HEK293T (cell line): ENCODE results near the gene SHF.

Experiments used
- CTCF ChIA-PET: fragments of 350-600 bp; formaldehyde crosslinking; extraction: SDS; loops from one replicate; lab custom pipeline; 2021; ENCODE audit warnings: antibody characterized with exemption, inconsistent platforms; lab: Yijun Ruan, JAX
- POLR2A ChIA-PET: fragments of 350-600 bp; formaldehyde crosslinking; extraction: SDS; loops from one replicate; lab custom pipeline; 2020; ENCODE audit warnings: antibody characterized with exemption, inconsistent platforms; lab: Yijun Ruan, JAX
- DNase-seq: peaks from one replicate; pipeline ENCODE4 v3.0.0; 2012; ENCODE audit warnings: mixed read lengths; ENCODE audit errors: extremely low spot score
- ARNT ChIP-seq: fragments of 450-650 bp; IDR thresholded peaks from 2 replicates; pipeline ENCODE4 v1.6.1; 2017; ENCODE audit warnings: mild to moderate bottlenecking
- BHLHE40 ChIP-seq: fragments of 450-650 bp; IDR thresholded peaks from 2 replicates; pipeline ENCODE4 v1.6.1; 2016; ENCODE audit warnings: mild to moderate bottlenecking, moderate library complexity, borderline replicate concordance
- CTBP1 ChIP-seq: fragments of 450-650 bp; IDR thresholded peaks from 2 replicates; pipeline ENCODE4 v1.6.1; 2016; ENCODE audit warnings: borderline replicate concordance
- ELF4 ChIP-seq: fragments of 450-650 bp; IDR thresholded peaks from 2 replicates; pipeline ENCODE4 v1.6.1; 2017; ENCODE audit warnings: antibody characterized with exemption
- FOXA1 ChIP-seq: fragments of 450-650 bp; IDR thresholded peaks from 2 replicates; pipeline ENCODE4 v1.6.1; 2016; ENCODE audit warnings: mild to moderate bottlenecking
- FOXK2 ChIP-seq: fragments of 450-650 bp; IDR thresholded peaks from 2 replicates; pipeline ENCODE4 v1.6.1; 2016; ENCODE audit warnings: mild to moderate bottlenecking
- FOXM1 ChIP-seq: fragments of 450-650 bp; IDR thresholded peaks from 2 replicates; pipeline ENCODE4 v1.6.1; 2017; ENCODE audit warnings: mild to moderate bottlenecking, borderline replicate concordance
- HDGF ChIP-seq: fragments of 450-650 bp; IDR thresholded peaks from 2 replicates; pipeline ENCODE4 v1.6.1; 2017; ENCODE audit warnings: antibody characterized with exemption, borderline replicate concordance
- L3MBTL2 ChIP-seq: fragments of 450-650 bp; conservative IDR thresholded peaks from 2 replicates; pipeline ENCODE4 v1.6.1; 2016; ENCODE audit warnings: mild to moderate bottlenecking
- LEF1 ChIP-seq: fragments of 450-650 bp; IDR thresholded peaks from 2 replicates; pipeline ENCODE4 v1.6.1; 2017; ENCODE audit warnings: mild to moderate bottlenecking, borderline replicate concordance
- NFRKB ChIP-seq: fragments of 450-650 bp; IDR thresholded peaks from 2 replicates; pipeline ENCODE4 v1.6.1; 2016; ENCODE audit warnings: mild to moderate bottlenecking, moderate library complexity
- SP1 ChIP-seq: fragments of 450-650 bp; IDR thresholded peaks from 2 replicates; pipeline ENCODE4 v1.6.1; 2017
- SUZ12 ChIP-seq: fragments of 450-650 bp; IDR thresholded peaks from 2 replicates; pipeline ENCODE4 v1.6.1; 2016; ENCODE audit warnings: mild to moderate bottlenecking
- TARDBP ChIP-seq: fragments of 450-650 bp; IDR thresholded peaks from 2 replicates; pipeline ENCODE4 v1.6.1; 2016
- ZNF384 ChIP-seq: fragments of 450-650 bp; IDR thresholded peaks from 2 replicates; pipeline ENCODE4 v1.6.1; 2016
- TF ChIP-seq, protein P1 (sequence below): fragments of 450-650 bp; IDR thresholded peaks from 2 replicates; pipeline ENCODE4 v1.6.1; 2016

SHF gene

DNA sequence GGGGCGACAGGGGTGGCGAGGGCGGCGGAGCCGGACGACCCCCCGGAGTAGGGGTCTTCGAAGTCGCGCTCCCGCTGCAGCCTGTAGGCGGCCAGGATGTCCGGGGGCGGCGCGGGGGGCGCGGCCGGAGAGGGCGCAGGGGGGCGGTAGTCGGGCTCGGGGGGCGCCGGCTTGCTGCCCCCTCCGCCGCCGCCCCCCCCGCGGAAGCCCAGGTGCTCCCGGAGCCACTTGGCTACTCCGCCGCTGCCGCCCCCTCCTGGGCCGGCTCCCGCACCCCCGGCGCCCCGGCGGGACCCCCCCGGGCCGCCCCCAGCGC is 230 bp downstream of the SHF start:
- CTCF ChIA-PET = no interaction called here
- no peak for DNase-seq
- TF ChIP-seq FOXM1 (no peak), LEF1 (no peak), SP1 (no peak), TARDBP (no peak)
- TF ChIP-seq, protein P1, sequence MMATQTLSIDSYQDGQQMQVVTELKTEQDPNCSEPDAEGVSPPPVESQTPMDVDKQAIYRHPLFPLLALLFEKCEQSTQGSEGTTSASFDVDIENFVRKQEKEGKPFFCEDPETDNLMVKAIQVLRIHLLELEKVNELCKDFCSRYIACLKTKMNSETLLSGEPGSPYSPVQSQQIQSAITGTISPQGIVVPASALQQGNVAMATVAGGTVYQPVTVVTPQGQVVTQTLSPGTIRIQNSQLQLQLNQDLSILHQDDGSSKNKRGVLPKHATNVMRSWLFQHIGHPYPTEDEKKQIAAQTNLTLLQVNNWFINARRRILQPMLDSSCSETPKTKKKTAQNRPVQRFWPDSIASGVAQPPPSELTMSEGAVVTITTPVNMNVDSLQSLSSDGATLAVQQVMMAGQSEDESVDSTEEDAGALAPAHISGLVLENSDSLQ = no peak
- POLR2A ChIA-PET = interaction anchor here (0.6 to 4.2 kb wide), 8 partner anchors 10 to 24 kb away, joined by 3 to 17 read pairs (median 6); no protein-coding TSS in a partner anchor

DNA sequence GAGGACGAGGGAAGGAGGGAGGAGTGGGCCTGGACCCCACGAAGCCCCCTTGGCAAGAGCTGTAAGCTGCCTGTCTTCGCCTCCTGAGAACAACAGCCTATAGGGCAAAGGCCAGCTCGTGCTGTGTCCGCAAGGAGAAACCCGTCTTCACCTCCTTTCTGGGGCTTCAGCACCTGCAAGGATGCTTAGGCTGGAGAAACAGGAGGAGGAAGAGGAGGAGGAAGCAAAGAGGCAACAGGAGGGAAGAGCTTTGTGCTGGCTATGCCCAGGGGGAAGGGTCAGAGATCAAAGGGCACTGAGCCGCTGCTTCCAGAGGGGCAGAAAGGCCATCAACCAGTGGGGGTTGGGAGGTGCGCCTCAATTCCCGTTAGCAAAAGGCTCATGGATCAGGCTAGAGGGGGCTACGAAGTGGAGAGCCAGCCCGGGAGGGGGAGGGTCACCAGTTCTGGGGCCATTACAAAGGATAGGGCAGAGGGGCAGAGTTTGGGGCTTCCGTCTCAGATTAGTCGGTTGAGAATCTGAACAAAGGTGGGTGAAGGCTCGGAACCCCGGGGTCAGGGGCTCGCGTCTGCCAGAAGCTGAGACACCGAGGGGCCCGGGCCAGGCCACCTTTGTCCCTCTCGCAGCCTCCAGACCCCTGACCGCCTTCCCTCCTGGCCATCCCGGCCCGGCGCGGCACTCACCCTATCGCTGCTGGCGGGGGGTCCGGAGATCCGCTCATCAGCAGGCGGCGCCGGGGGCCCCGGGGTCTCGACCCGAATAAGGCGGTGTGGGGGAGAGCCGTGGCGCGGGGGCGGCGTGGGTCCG is 792 bp downstream of the SHF start:
- DNase-seq = no peak
- CTCF ChIA-PET = no interaction called here
- POLR2A ChIA-PET = interaction anchor here (1.0 to 4.2 kb wide), 4 partner anchors 11 to 215 kb away, joined by 3 to 17 read pairs (median 8); a partner anchor contains a TSS
- TF ChIP-seq FOXM1 (no peak), NFRKB (no peak), FOXK2 (no peak), BHLHE40 (no peak), ELF4 (no peak), ZNF384 (no peak), TARDBP (no peak), CTBP1 (no peak), SUZ12 (no peak), L3MBTL2 (no peak)
- TF ChIP-seq, protein P1 = no peak

DNA sequence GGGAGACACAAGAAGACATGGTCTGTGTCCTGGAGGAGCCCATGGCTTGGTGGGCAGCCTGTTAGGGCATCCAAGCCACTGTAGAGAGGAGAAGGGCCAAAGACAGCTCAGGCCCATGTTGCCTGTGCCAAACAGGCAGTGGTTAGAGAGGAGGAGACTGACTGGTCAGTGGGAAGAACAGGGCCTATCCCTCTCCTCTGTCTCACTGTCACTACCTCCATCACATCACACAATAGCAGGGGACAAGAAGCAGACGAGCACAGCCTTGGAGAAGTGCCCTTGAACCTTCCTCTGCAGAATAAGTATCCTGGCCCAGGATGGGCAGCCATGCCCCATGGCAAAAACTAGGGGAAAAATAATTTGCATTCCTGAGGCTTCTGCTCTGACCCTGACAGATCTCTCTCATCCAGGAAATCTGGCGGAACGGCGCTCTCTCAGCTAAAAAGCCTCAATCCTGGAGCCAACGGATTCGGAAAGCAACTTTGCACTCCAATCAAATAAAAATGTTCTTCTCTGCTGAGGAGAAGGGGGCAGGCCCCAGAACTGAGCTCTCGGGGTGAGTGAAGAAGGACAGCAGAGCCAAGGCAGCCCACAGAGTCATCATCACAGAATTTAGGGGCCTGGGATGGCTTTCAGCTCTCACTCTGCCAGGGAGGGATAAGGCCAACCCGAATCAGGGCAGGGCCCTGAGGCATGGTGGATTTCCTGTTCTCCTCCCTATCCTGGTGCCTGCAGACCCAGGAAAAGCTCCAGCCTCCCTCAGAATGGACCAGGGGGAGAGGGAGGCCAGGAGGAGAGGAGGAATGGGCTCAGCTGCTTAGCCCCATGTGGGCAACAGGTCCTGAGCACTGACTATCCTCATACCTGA is 1.6 kb downstream of the SHF start:
- CTCF ChIA-PET = no interaction called here
- DNase-seq = no peak
- TF ChIP-seq BHLHE40 (no peak), FOXA1 (no peak), CTBP1 (no peak), HDGF (no peak), ZNF384 (no peak), SUZ12 (no peak), ELF4 (no peak), TARDBP (no peak), L3MBTL2 (no peak), LEF1 (no peak), SP1 (no peak), FOXK2 (no peak), NFRKB (no peak), FOXM1 (no peak), ARNT (no peak)
- TF ChIP-seq, protein P1 = no peak
- POLR2A ChIA-PET = interaction anchor here (1.0 to 4.2 kb wide), 5 partner anchors 12 to 216 kb away, joined by 3 to 17 read pairs (median 4); a partner anchor contains a TSS

DNA sequence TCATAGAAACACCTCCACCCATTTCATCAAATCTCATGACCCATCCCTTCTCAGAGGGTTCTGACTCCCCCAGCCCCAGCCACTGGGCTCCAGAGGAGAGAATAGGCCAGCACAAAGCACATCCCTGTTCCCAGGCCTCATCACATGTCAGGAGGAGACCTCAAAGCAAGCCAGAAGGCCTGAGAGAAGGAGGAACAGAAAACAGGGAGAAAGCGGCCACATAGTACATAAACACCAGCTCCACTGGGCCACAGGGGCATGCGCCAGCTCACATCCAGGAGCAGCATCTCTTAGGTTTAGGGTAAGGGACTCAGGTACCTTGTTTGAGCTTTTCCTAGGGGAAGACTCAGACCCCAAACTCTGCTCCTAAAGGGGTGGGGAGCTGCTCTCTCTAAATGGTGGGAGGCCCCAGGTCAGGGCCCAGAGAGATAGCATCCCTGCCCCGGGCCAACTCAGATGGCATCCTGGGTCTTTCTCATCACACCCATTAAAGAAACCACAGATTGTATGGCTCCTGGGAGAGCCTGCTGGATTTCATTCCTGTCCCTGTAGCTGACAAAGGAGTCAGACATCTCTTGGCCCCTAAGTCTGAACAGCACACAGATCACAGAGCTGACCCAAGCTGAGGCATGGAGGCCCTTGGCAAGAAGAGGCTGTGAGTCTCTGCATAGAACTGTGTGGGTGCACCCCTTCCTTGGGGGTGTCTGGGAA is 2.5 kb downstream of the SHF start:
- TF ChIP-seq L3MBTL2 = no peak
- no peak for TF ChIP-seq FOXM1
- TF ChIP-seq ZNF384 = no peak
- no peak for TF ChIP-seq FOXA1
- TF ChIP-seq SUZ12 = no peak
- TF ChIP-seq, protein P1 = no peak
- TF ChIP-seq SP1 = no peak
- no peak for TF ChIP-seq LEF1
- no peak for TF ChIP-seq ARNT
- no peak for TF ChIP-seq ELF4
- no peak for TF ChIP-seq HDGF
- TF ChIP-seq BHLHE40 = no peak
- TF ChIP-seq TARDBP = no peak
- TF ChIP-seq NFRKB = no peak
- no peak for TF ChIP-seq CTBP1
- TF ChIP-seq FOXK2 = no peak
- no peak for DNase-seq
- ChIA-PET CTCF (no interaction called here), POLR2A (interaction anchor here (1.2 to 4.2 kb wide), 2 partner anchors 15 to 22 kb away, joined by 3 to 17 read pairs; no protein-coding TSS in a partner anchor)
